Uterus (tissue), 4 donors: ENCODE results near the gene RAD54L. TPM values are rescaled to one million over a fixed set of nuclear protein-coding genes. Genes with fewer than 3 reads are reported as not detected.

ENCODE experiments used
- DNase-seq, 2 donors: peaks; one replicate each; pipeline ENCODE4 v3.0.0-alpha.2; 2019 to 2020
- H3K27ac ChIP-seq, 2 donors: fragments of 200-600 bp; sonication (generic); 1 replicate in 1 of 2; 2 replicates in 1 of 2; pipeline ENCODE4 v1.5.1; 2016 to 2018
- H3K27me3 ChIP-seq, 2 donors: fragments of 200-600 bp; sonication (generic); one replicate each; pipeline ENCODE4 v1.5.1; 2018 to 2019; ENCODE audit warnings: control low read depth in 1 of 2
- H3K36me3 ChIP-seq, 2 donors: fragments of 200-600 bp; sonication (generic); one replicate each; pipeline ENCODE4 v1.5.1; 2019; ENCODE audit warnings: control low read depth in 1 of 2
- H3K4me1 ChIP-seq, 2 donors: fragments of 200-600 bp; sonication (generic); one replicate each; pipeline ENCODE4 v1.5.1; 2018 to 2019; ENCODE audit warnings: control low read depth in 1 of 2
- H3K4me3 ChIP-seq, 2 donors: fragments of 200-600 bp; sonication (generic); 1 replicate in 1 of 2; 2 replicates in 1 of 2; pipeline ENCODE4 v1.5.1; 2018 to 2019; ENCODE audit warnings: mild to moderate bottlenecking in 1 of 2
- H3K9me3 ChIP-seq, 2 donors: fragments of 200-600 bp; sonication (generic); one replicate each; pipeline ENCODE4 v1.5.1; 2019; ENCODE audit warnings: control low read depth in 1 of 2
- CTCF ChIP-seq, 4 experiments: fragments of 200-600 bp in 2 of 4; fragments of 450-650 bp in 2 of 4; sonication (generic) in 2 of 4; IDR thresholded peaks; one replicate each; pipeline ENCODE4 v1.5.1; 2016 to 2019; ENCODE audit warnings: antibody characterized with exemption in 4 of 4, mild to moderate bottlenecking in 2 of 4, moderate library complexity in 1 of 4
- POLR2A ChIP-seq, 2 donors: fragments of 450-650 bp; IDR thresholded peaks; one replicate each; pipeline ENCODE4 v1.6.1; 2016; ENCODE audit warnings: antibody characterized with exemption in 2 of 2, mild to moderate bottlenecking in 1 of 2, moderate library complexity in 1 of 2
- intact Hi-C: fragments of 100-400 bp; cut with DNase I; formaldehyde crosslinking; loops from one replicate; pipeline ENCODE4 v1.15.1; 2023; ENCODE audit warnings: low total_unique reads
- total RNA-seq, 4 donors: library from RNA; depleted of rRNA in 3 of 4; stranded (reverse); fragments of >200 nt in 3 of 4; gene quantifications; one replicate each; pipeline versions ENCODE4 v1.1.0 to v1.2.4, GENCODE V29; 2014 to 2023
- donor health status: DM: yes; HTN: yes; CAD: no.

RAD54L gene
- total RNA-seq, 4 donors from 2014 or later = 1.2 to 7.3 TPM; not detected in 2

GRCh38 chr1:46303038-46303871, 55.7 kb downstream of the RAD54L start, which contains the start of the genes LRRC41 and UQCRH:
LRRC41 (minus strand) TSS chr1:46303616; CDS start chr1:46303322, 294 bp downstream.
UQCRH (plus strand) TSS chr1:46303698; CDS start chr1:46303767, 69 bp downstream.
- intact Hi-C loops = no loop called here
- Histone ChIP-seq H3K27ac (peak within 1 kb of the TSS; percentile 95 to 96), H3K4me1 (peaks cover 10 to 17% of the 10 kb centered on the region in 2 donors), H3K4me3 (peak within 1 kb of the TSS; percentile 79 to 85), H3K27me3 (no peaks in the 10 kb centered on the region), H3K9me3 (no peaks in the 10 kb centered on the region), H3K36me3 (no peaks in the 10 kb centered on the region)
- peak; percentile 93 to 94 for DNase-seq
- TF ChIP-seq CTCF (IDR thresholded peaks at IDR 0.05) (no peak), POLR2A (IDR thresholded peaks at IDR 0.05) (peak; percentile 67 to 70)

GRCh38 chr1:46303872-46304326, 56.3 kb downstream of the RAD54L start:
- TF ChIP-seq CTCF (IDR thresholded peaks at IDR 0.05) (no peak), POLR2A (IDR thresholded peaks at IDR 0.05) (no peak)
- no peak for DNase-seq
- H3K27ac ChIP-seq = peak overlapping the region; percentile 95 to 96
- peaks cover 10 to 17% of the 10 kb centered on the region in 2 donors for H3K4me1 ChIP-seq
- H3K4me3 ChIP-seq = peak overlapping the region; percentile 79 to 85
- no peaks in the 10 kb centered on the region for H3K36me3 ChIP-seq
- intact Hi-C loops = no loop called here
- no peaks in the 10 kb centered on the region for H3K27me3 ChIP-seq
- no peaks in the 10 kb centered on the region for H3K9me3 ChIP-seq

- Histone ChIP-seq H3K4me1 (peaks cover 2 to 4% of the 10 kb centered on the region in 2 donors), H3K4me3 (no peak overlapping the region), H3K36me3 (no peaks in the 10 kb centered on the region), H3K9me3 (no peaks in the 10 kb centered on the region), H3K27me3 (no peaks in the 10 kb centered on the region), H3K27ac (no peak overlapping the region)
- intact Hi-C loops = no loop called here
- DNase-seq = no peak
- no peak for TF ChIP-seq POLR2A (IDR thresholded peaks at IDR 0.05)
- TF ChIP-seq CTCF (IDR thresholded peaks at IDR 0.05) = no peak
These were observed 58.6 kb downstream of the RAD54L start for GRCh38 chr1:46306159-46306530.

GRCh38 chr1:46309401-46310159, 62.0 kb downstream of the RAD54L start:
- Histone ChIP-seq H3K9me3 (no peaks in the 10 kb centered on the region), H3K27me3 (no peaks in the 10 kb centered on the region), H3K4me1 (no peaks in the 10 kb centered on the region), H3K27ac (no peak overlapping the region), H3K36me3 (no peaks in the 10 kb centered on the region), H3K4me3 (no peak overlapping the region)
- TF ChIP-seq POLR2A (IDR thresholded peaks at IDR 0.05) (no peak), CTCF (IDR thresholded peaks at IDR 0.05) (no peak)
- DNase-seq = no peak
- intact Hi-C loops = no loop called here
